ENCODE measurements around the gene MTR. TPM values are rescaled to one million over a fixed set of nuclear protein-coding genes. Genes with fewer than 3 reads are reported as not detected.

The MTR gene
- total and polyA plus RNA-seq, 4 donors = 4.6 to 59.5 (median 32.1) TPM

DNA sequence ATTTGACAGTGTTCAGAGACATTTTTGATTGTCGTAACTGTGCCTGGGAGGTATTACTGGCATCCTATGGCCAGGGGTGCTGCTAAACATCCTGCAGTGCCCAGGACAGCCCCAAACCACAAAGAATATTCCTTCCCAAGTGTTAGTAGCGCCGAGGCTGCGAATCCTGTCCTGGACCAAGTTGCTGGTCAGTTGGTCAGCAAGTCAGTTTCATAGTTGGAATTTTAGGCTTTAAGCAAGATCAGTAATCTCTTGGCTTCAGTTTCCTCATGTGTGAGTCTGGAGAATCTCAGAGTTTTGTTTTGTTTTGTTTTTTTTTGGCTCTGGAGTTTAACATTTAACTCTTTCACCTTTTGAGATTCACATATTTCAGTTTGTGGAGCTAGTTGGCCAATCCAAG lies 65.0 kb downstream of the MTR start:
- peaks cover 5 to 9% of the 10 kb centered on the region in 2 donors for H3K36me3 ChIP-seq (ENCODE audit: control insufficient read depth in 1 of 2, insufficient read depth in 2 of 2, low read length in 1 of 2)
- peaks cover 0 to 4% of the 10 kb centered on the region in 2 donors for H3K4me1 ChIP-seq (ENCODE audit: control insufficient read depth in 1 of 2, insufficient read depth in 2 of 2, low read length in 2 of 2)
- no peak overlapping the region for H3K27ac ChIP-seq (ENCODE audit: low read depth in 1 of 2, low read length in 2 of 2)

DNA sequence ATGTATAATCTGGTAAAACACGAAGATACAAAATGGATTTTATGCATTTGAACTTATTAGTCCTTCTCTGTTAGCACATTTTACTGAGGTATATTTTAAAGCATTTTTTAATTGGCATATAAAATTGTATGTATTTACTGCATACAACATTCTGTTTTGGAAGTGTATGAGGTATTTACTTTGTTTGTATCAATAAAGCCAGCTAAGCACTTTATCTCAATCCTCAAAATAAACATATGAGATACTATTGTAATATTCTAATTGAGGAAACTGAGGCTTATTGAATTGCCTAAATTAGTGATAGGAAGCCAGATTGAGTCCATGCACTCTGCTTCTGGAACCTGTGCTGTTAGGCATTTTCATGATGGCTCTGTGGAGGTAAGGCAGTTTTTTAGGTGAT lies 65.6 kb downstream of the MTR start:
- H3K4me3 ChIP-seq (ENCODE audit: low read length in 2 of 2) = no peak overlapping the region
- intact Hi-C loops (cut with DNase I) = no loop called here
- no peaks in the 10 kb centered on the region for H3K27me3 ChIP-seq (ENCODE audit: control insufficient read depth in 1 of 2, insufficient read depth in 2 of 2, low read length in 1 of 2)
- ATAC-seq (ENCODE audit: low FRiP score) (no peak), DNase-seq (no peak)
- H3K9me3 ChIP-seq (ENCODE audit: control insufficient read depth, low read length) = no peaks in the 10 kb centered on the region
- peaks cover 2 to 9% of the 10 kb centered on the region in 2 donors for H3K36me3 ChIP-seq (ENCODE audit: control insufficient read depth in 1 of 2, insufficient read depth in 2 of 2, low read length in 1 of 2)
- 93% methylated on average over 1 of the region's 1 CpG for WGBS, 2 donors
- H3K27ac ChIP-seq (ENCODE audit: low read depth in 1 of 2, low read length in 2 of 2) = no peak overlapping the region
- peaks cover 0 to 4% of the 10 kb centered on the region in 2 donors for H3K4me1 ChIP-seq (ENCODE audit: control insufficient read depth in 1 of 2, insufficient read depth in 2 of 2, low read length in 2 of 2)

More for the DNA sequence above, 65.0 kb downstream of the MTR start:
- no peaks in the 10 kb centered on the region for H3K27me3 ChIP-seq (ENCODE audit: control insufficient read depth in 1 of 2, insufficient read depth in 2 of 2, low read length in 1 of 2)
- WGBS, 2 donors = 78 to 93% methylated on average over 4 of the region's 4 CpGs
- H3K4me3 ChIP-seq (ENCODE audit: low read length in 2 of 2) = no peak overlapping the region
- DNase-seq = no peak
- intact Hi-C loops (cut with DNase I) = no loop called here
- no peak for ATAC-seq (ENCODE audit: low FRiP score)
- H3K9me3 ChIP-seq (ENCODE audit: control insufficient read depth, low read length) = no peaks in the 10 kb centered on the region

DNA sequence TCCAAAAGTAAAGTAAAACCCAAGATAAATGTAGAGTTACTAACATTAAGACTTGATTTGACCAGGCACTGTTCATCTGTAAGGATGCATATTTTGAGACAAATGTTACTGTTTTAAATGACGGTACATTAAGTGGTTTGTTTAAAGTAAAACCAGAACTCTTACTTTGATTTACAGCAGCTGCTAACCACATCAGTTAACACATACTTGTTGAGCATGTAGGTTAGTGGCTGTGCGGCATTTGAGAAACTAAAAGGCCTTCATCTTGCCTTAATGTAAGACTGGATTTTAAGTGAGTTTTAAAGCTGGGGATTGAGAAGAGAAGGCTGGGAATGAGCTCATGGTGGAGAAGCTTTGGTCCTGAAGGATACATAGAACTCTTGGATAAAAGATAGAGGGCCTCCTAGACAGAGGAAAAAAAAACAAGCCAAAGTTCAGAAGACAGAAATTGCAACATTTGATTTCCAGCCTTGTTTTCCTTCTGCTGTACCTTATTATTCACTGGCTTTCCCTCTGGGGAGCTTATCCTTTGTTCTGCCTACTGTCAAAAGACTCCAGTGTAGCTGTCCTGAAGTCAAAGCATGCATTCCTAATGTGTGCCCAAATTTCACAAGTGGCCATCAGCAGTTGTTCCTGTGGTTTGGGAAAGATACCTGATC lies 66.6 kb downstream of the MTR start:
- H3K27ac ChIP-seq (ENCODE audit: low read depth in 1 of 2, low read length in 2 of 2) = no peak overlapping the region
- H3K9me3 ChIP-seq (ENCODE audit: control insufficient read depth, low read length) = no peaks in the 10 kb centered on the region
- ATAC-seq (ENCODE audit: low FRiP score) (no peak), DNase-seq (no peak)
- H3K27me3 ChIP-seq (ENCODE audit: control insufficient read depth in 1 of 2, insufficient read depth in 2 of 2, low read length in 1 of 2) = no peaks in the 10 kb centered on the region
- intact Hi-C loops (cut with DNase I) = no loop called here
- H3K36me3 ChIP-seq (ENCODE audit: control insufficient read depth in 1 of 2, insufficient read depth in 2 of 2, low read length in 1 of 2) = peaks cover 2 to 10% of the 10 kb centered on the region in 2 donors
- H3K4me3 ChIP-seq (ENCODE audit: low read length in 2 of 2) = no peak overlapping the region
- H3K4me1 ChIP-seq (ENCODE audit: control insufficient read depth in 1 of 2, insufficient read depth in 2 of 2, low read length in 2 of 2) = peaks cover 0 to 4% of the 10 kb centered on the region in 2 donors
- 87 to 88% methylated on average over 2 of the region's 2 CpGs for WGBS, 2 donors

DNA sequence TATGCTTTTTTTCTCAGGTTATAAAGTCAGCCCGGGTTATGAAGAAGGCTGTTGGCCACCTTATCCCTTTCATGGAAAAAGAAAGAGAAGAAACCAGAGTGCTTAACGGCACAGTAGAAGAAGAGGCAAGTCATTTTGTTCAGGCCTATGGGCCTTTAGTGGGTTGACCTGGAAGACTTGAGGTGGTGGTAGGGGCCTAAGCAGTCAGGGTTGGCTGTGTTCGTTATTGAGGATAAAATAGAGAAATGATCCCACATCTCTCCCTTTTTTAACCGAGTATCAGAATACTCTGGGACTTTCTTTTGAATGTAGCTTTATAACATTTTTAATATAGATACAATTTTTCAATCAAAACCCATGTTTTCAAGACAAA lies 67.1 kb downstream of the MTR start:
- Histone ChIP-seq H3K27ac (ENCODE audit: low read depth in 1 of 2, low read length in 2 of 2) (no peak overlapping the region), H3K36me3 (ENCODE audit: control insufficient read depth in 1 of 2, insufficient read depth in 2 of 2, low read length in 1 of 2) (peaks cover 2 to 12% of the 10 kb centered on the region in 2 donors), H3K27me3 (ENCODE audit: control insufficient read depth in 1 of 2, insufficient read depth in 2 of 2, low read length in 1 of 2) (no peaks in the 10 kb centered on the region), H3K4me1 (ENCODE audit: control insufficient read depth in 1 of 2, insufficient read depth in 2 of 2, low read length in 2 of 2) (peaks cover 0 to 4% of the 10 kb centered on the region in 2 donors), H3K4me3 (ENCODE audit: low read length in 2 of 2) (no peak overlapping the region), H3K9me3 (ENCODE audit: control insufficient read depth, low read length) (no peaks in the 10 kb centered on the region)
- 93 to 96% methylated on average over 4 of the region's 4 CpGs for WGBS, 2 donors
- intact Hi-C loops (cut with DNase I) = no loop called here
- ATAC-seq (ENCODE audit: low FRiP score) (no peak), DNase-seq (no peak)

DNA sequence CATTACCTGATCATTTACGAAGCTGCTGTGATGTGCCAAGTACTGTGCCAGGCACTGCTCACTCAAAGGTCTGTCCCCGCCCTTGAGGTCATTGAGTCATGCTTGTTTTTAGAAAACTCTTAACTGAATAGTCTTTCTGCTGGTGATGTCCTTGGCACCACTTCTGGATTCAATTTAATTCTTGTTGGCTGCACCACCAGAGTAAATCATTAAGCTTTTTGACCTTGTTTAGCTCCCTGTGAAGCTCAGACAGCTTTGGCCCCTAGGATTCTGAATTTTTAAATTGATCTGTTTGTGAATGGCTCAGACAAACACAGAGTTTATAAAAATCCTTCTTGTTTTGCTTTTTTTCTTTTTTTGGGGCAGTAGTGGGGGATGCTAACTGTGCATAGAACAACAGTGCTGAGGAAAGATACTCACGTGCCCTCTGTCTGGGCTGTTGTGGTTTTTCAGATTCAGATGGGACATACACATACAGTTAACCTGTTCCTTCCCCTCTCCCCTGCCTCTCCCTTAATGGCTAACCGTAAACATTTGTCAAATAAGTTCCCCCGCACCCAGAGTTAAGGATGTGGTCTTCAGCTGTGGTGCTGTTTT lies 67.6 kb downstream of the MTR start:
- no peak for ATAC-seq (ENCODE audit: low FRiP score)
- H3K36me3 ChIP-seq (ENCODE audit: control insufficient read depth in 1 of 2, insufficient read depth in 2 of 2, low read length in 1 of 2) = peaks cover 2 to 12% of the 10 kb centered on the region in 2 donors
- no peak overlapping the region for H3K27ac ChIP-seq (ENCODE audit: low read depth in 1 of 2, low read length in 2 of 2)

DNA sequence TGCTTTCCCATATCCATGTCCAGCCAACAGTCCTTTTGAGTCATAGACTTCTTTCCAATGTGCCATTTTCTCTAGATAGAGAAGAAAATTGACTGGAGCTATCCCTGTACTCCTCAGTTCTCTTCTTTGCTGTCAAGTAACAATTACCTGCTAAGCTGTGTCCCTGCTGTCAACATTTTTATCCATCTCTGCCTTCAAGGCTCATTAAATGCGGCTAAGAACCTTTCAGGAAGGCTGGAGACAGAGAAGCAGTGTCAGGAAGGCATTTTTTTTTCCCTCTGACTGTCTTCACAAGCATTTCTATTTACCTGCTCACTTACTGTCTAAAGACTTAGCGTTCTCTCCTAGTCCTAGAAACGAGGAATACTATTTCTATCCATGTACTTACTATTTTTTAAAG lies 69.1 kb downstream of the MTR start:
- H3K4me3 ChIP-seq (ENCODE audit: low read length in 2 of 2) = no peak overlapping the region
- DNase-seq = no peak
- H3K9me3 ChIP-seq (ENCODE audit: control insufficient read depth, low read length) = no peaks in the 10 kb centered on the region
- peaks cover 2 to 12% of the 10 kb centered on the region in 2 donors for H3K36me3 ChIP-seq (ENCODE audit: control insufficient read depth in 1 of 2, insufficient read depth in 2 of 2, low read length in 1 of 2)
- H3K4me1 ChIP-seq (ENCODE audit: control insufficient read depth in 1 of 2, insufficient read depth in 2 of 2, low read length in 2 of 2) = peaks cover 0 to 4% of the 10 kb centered on the region in 2 donors
- intact Hi-C loops (cut with DNase I) = no loop called here
- no peak overlapping the region for H3K27ac ChIP-seq (ENCODE audit: low read depth in 1 of 2, low read length in 2 of 2)
- H3K27me3 ChIP-seq (ENCODE audit: control insufficient read depth in 1 of 2, insufficient read depth in 2 of 2, low read length in 1 of 2) = no peaks in the 10 kb centered on the region
- WGBS, 2 donors = 91 to 93% methylated on average over 3 of the region's 3 CpGs
- no peak for ATAC-seq (ENCODE audit: low FRiP score)

More for the DNA sequence above, 67.6 kb downstream of the MTR start:
- DNase-seq = no peak
- WGBS, 2 donors = 63 to 71% methylated on average over 5 of the region's 5 CpGs
- Histone ChIP-seq H3K27me3 (ENCODE audit: control insufficient read depth in 1 of 2, insufficient read depth in 2 of 2, low read length in 1 of 2) (no peaks in the 10 kb centered on the region), H3K9me3 (ENCODE audit: control insufficient read depth, low read length) (no peaks in the 10 kb centered on the region), H3K4me1 (ENCODE audit: control insufficient read depth in 1 of 2, insufficient read depth in 2 of 2, low read length in 2 of 2) (peaks cover 0 to 4% of the 10 kb centered on the region in 2 donors), H3K4me3 (ENCODE audit: low read length in 2 of 2) (no peak overlapping the region)
- intact Hi-C loops (cut with DNase I) = no loop called here

DNA sequence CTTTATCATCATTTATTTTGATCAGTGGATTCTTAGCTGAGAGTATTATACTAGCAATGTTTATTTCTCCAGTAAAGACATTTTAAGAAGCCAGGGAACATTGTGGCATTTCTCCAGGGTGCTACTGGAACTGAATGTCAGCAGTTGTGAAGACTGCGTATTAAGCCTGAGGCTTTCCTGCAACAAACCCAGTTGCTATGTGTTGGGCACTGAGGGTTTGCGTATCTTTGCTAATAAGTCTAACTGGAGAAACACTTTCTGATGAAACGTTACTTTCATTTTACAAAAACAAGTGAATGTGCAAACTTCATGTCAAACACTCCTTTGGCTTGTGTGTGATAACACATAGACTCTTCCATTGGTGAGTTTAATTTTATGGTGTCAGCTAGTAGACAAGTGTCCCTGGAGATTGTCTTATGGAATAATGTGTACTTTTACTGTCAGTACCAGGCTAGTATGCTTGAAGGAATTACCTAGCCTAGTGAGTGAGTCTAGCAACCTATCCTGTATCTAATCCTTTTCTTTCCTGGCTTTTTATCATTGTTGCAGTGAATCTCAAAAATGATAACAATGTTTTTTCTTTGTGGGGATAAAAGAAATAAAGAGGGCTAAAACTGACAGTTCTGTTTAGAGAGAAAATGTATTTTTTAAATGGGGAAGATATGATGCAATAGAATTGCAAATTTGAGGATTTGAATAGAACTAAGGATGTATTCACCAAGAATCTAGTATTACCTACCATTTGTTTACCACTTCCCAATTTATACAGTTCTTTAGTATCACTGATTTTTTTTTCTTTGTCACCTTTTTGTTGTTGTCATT lies 70.1 kb downstream of the MTR start:
- 61 to 97% methylated on average over 3 of the region's 3 CpGs for WGBS, 2 donors
- H3K27ac ChIP-seq (ENCODE audit: low read depth in 1 of 2, low read length in 2 of 2) = no peak overlapping the region
- no peaks in the 10 kb centered on the region for H3K9me3 ChIP-seq (ENCODE audit: control insufficient read depth, low read length)
- H3K4me1 ChIP-seq (ENCODE audit: control insufficient read depth in 1 of 2, insufficient read depth in 2 of 2, low read length in 2 of 2) = peaks cover 0 to 4% of the 10 kb centered on the region in 2 donors
- peaks cover 2 to 12% of the 10 kb centered on the region in 2 donors for H3K36me3 ChIP-seq (ENCODE audit: control insufficient read depth in 1 of 2, insufficient read depth in 2 of 2, low read length in 1 of 2)
- no peaks in the 10 kb centered on the region for H3K27me3 ChIP-seq (ENCODE audit: control insufficient read depth in 1 of 2, insufficient read depth in 2 of 2, low read length in 1 of 2)
- H3K4me3 ChIP-seq (ENCODE audit: low read length in 2 of 2) = no peak overlapping the region
- no peak for ATAC-seq (ENCODE audit: low FRiP score)
- no peak for DNase-seq
- intact Hi-C loops (cut with DNase I) = no loop called here

DNA sequence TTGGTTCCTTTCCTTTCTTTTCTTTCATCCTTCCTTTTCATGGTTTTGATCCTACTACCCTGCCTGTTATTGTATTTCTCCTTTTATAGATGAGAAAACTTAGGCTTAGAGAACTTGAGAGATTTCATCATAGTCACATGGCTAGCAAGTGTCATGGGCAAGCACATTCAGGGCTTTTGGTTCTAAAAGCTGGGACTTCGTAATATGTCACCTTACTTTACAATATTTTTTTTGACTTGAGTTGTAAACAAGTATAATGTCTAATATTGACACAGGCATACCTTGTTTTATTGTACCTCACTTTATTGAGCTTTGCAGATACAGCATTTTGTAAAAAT lies 70.7 kb downstream of the MTR start:
- no peak overlapping the region for H3K27ac ChIP-seq (ENCODE audit: low read depth in 1 of 2, low read length in 2 of 2)
- H3K4me1 ChIP-seq (ENCODE audit: control insufficient read depth in 1 of 2, insufficient read depth in 2 of 2, low read length in 2 of 2) = peaks cover 0 to 4% of the 10 kb centered on the region in 2 donors
- no peak for ATAC-seq (ENCODE audit: low FRiP score)
- H3K9me3 ChIP-seq (ENCODE audit: control insufficient read depth, low read length) = no peaks in the 10 kb centered on the region
- no peak for DNase-seq
- H3K27me3 ChIP-seq (ENCODE audit: control insufficient read depth in 1 of 2, insufficient read depth in 2 of 2, low read length in 1 of 2) = no peaks in the 10 kb centered on the region
- no peak overlapping the region for H3K4me3 ChIP-seq (ENCODE audit: low read length in 2 of 2)
- intact Hi-C loops (cut with DNase I) = no loop called here
- peaks cover 5 to 12% of the 10 kb centered on the region in 2 donors for H3K36me3 ChIP-seq (ENCODE audit: control insufficient read depth in 1 of 2, insufficient read depth in 2 of 2, low read length in 1 of 2)
- WGBS, 2 donors = 98% methylated on average over 1 of the region's 1 CpG

Data from aorta (tissue), 5 donors.